ENCODE results near the gene MRPL44.

Gene MRPL44

GRCh38 chr2:224008702-224009261 lies 51.5 kb downstream of the MRPL44 start:
- Histone ChIP-seq H3K4me3 (ENCODE audit: low read depth, low read length, poor library complexity, severe bottlenecking) (no peak overlapping the region), H3K4me2 (ENCODE audit: low read length) (no peak overlapping the region), H3K4me1 (ENCODE audit: insufficient read depth, low read length, severe bottlenecking) (no peaks in the 10 kb centered on the region), H3K79me2 (ENCODE audit: insufficient read depth, low read length) (no peaks in the 10 kb centered on the region), H3K9me2 (ENCODE audit: low read depth, low read length) (no peaks in the 10 kb centered on the region), H3F3A (ENCODE audit: insufficient read depth, low read length) (no peaks in the 10 kb centered on the region), H4K20me1 (ENCODE audit: insufficient read depth, low read length) (no peaks in the 10 kb centered on the region), H3K36me3 (ENCODE audit: insufficient read depth, low read length) (no peaks in the 10 kb centered on the region), H3K27ac (ENCODE audit: low read depth, low read length, poor library complexity, severe bottlenecking) (no peak overlapping the region), H3K9me3 (ENCODE audit: low read length) (no peaks in the 10 kb centered on the region), H3K9ac (ENCODE audit: low read length) (no peak overlapping the region), H3K27me3 (ENCODE audit: insufficient read depth, low read length) (no peaks in the 10 kb centered on the region), H2AFZ (ENCODE audit: low read length) (no peak overlapping the region)
- TF ChIP-seq, protein P1, sequence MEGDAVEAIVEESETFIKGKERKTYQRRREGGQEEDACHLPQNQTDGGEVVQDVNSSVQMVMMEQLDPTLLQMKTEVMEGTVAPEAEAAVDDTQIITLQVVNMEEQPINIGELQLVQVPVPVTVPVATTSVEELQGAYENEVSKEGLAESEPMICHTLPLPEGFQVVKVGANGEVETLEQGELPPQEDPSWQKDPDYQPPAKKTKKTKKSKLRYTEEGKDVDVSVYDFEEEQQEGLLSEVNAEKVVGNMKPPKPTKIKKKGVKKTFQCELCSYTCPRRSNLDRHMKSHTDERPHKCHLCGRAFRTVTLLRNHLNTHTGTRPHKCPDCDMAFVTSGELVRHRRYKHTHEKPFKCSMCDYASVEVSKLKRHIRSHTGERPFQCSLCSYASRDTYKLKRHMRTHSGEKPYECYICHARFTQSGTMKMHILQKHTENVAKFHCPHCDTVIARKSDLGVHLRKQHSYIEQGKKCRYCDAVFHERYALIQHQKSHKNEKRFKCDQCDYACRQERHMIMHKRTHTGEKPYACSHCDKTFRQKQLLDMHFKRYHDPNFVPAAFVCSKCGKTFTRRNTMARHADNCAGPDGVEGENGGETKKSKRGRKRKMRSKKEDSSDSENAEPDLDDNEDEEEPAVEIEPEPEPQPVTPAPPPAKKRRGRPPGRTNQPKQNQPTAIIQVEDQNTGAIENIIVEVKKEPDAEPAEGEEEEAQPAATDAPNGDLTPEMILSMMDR (IDR thresholded peaks at IDR 0.05; ENCODE audit: low read length) = no peak
- no peak for TF ChIP-seq EZH2 (IDR thresholded peaks at IDR 0.05; ENCODE audit: borderline replicate concordance, low read length)

DNA sequence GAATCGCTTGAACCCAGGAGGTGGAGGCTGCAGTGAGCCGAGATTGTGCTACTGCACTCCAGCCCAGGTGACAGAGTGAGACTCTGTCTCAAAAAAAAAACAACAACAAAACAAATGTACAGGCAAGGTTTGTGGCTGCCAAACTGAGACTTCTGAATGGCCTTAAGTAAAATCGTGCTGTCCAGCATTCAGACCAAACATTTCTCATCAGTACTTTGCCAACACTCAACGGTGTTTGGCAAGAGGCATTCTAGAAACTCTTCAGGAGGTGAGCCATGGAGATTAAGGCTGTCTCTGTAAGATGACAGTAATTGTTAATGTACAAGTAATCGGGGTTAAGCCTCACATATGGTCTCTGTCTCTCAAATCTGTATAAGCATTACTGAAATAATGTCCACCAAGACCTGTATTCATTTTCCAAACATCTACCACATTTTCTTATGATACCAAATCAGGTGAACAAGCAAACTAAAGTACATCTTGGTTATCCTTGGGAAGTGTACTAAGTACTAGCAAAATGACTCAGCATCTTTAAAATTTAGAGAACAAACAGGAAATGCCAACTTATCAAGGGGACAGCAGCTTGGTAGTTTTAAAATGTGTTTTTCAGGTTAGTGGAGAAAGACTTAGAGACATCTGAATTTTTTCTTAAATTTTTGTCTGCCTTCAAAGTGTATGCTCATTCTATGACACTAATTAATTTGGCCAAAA lies 52.5 kb downstream of the MRPL44 start:
- no peaks in the 10 kb centered on the region for H3K27me3 ChIP-seq (ENCODE audit: insufficient read depth, low read length)
- H3K79me2 ChIP-seq (ENCODE audit: insufficient read depth, low read length) = no peaks in the 10 kb centered on the region
- no peak overlapping the region for H3K9ac ChIP-seq (ENCODE audit: low read length)
- H2AFZ ChIP-seq (ENCODE audit: low read length) = no peak overlapping the region
- H4K20me1 ChIP-seq (ENCODE audit: insufficient read depth, low read length) = no peaks in the 10 kb centered on the region
- TF ChIP-seq, protein P1 (IDR thresholded peaks at IDR 0.05; ENCODE audit: low read length) = no peak
- no peak for TF ChIP-seq EZH2 (IDR thresholded peaks at IDR 0.05; ENCODE audit: borderline replicate concordance, low read length)
- no peaks in the 10 kb centered on the region for H3K9me3 ChIP-seq (ENCODE audit: low read length)
- H3K36me3 ChIP-seq (ENCODE audit: insufficient read depth, low read length) = no peaks in the 10 kb centered on the region
- no peak overlapping the region for H3K27ac ChIP-seq (ENCODE audit: low read depth, low read length, poor library complexity, severe bottlenecking)
- no peak overlapping the region for H3K4me3 ChIP-seq (ENCODE audit: low read depth, low read length, poor library complexity, severe bottlenecking)
- H3F3A ChIP-seq (ENCODE audit: insufficient read depth, low read length) = no peaks in the 10 kb centered on the region
- H3K9me2 ChIP-seq (ENCODE audit: low read depth, low read length) = no peaks in the 10 kb centered on the region
- no peak overlapping the region for H3K4me2 ChIP-seq (ENCODE audit: low read length)
- no peaks in the 10 kb centered on the region for H3K4me1 ChIP-seq (ENCODE audit: insufficient read depth, low read length, severe bottlenecking)

DNA sequence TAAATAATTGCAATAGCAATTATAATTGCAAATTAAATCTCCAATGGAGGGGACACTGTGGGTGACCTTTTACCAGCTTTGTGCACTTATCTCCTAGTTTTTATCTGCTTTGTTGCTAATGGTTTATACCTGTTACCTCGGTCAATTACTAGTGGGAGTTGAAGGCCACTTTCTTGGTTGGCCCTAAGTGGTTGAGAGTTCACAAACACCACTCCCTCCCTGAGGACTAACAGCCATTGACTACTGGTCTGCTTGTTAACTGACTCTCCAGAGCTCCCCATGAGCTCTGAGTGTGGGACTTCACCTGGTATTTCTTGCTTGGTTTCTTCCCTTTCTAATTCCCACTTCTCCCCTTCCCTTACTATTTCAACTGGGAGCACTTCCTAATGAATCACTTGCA lies 54.6 kb downstream of the MRPL44 start:
- Histone ChIP-seq H3K36me3 (ENCODE audit: insufficient read depth, low read length) (no peaks in the 10 kb centered on the region), H3K27me3 (ENCODE audit: insufficient read depth, low read length) (no peaks in the 10 kb centered on the region), H2AFZ (ENCODE audit: low read length) (no peak overlapping the region), H3F3A (ENCODE audit: insufficient read depth, low read length) (no peaks in the 10 kb centered on the region), H3K9ac (ENCODE audit: low read length) (no peak overlapping the region), H3K4me3 (ENCODE audit: low read depth, low read length, poor library complexity, severe bottlenecking) (no peak overlapping the region), H3K4me2 (ENCODE audit: low read length) (no peak overlapping the region), H3K4me1 (ENCODE audit: insufficient read depth, low read length, severe bottlenecking) (no peaks in the 10 kb centered on the region), H3K27ac (ENCODE audit: low read depth, low read length, poor library complexity, severe bottlenecking) (no peak overlapping the region), H3K9me2 (ENCODE audit: low read depth, low read length) (no peaks in the 10 kb centered on the region), H4K20me1 (ENCODE audit: insufficient read depth, low read length) (no peaks in the 10 kb centered on the region), H3K9me3 (ENCODE audit: low read length) (no peaks in the 10 kb centered on the region), H3K79me2 (ENCODE audit: insufficient read depth, low read length) (no peaks in the 10 kb centered on the region)
- no peak for TF ChIP-seq EZH2 (IDR thresholded peaks at IDR 0.05; ENCODE audit: borderline replicate concordance, low read length)
- TF ChIP-seq, protein P1 (IDR thresholded peaks at IDR 0.05; ENCODE audit: low read length) = no peak

All from OCI-LY1 (cell line).